COR-L47 (cell line): Measurements from ENCODE around the gene KIRREL1.
A peak's percentile ranks its signal among the peaks of the same experiment; 100 is the strongest.

ENCODE experiments used
- DNase-seq: peaks from one replicate; lab custom pipeline; 2025; lab: John Stamatoyannopoulos, UW

KIRREL1 gene

GRCh38 chr1:158075078-158075477, 81.6 kb downstream of the KIRREL1 start:
- peak; percentile 77 for DNase-seq

- DNase-seq: no peak
Observed at GRCh38 chr1:158076441-158076840, 83.0 kb downstream of the KIRREL1 start.

- DNase-seq: peak; percentile 43
Observed at GRCh38 chr1:158077411-158078256, 84.2 kb downstream of the KIRREL1 start.

GRCh38 chr1:158078569-158079080, 85.2 kb downstream of the KIRREL1 start:
- DNase-seq: peak; percentile 82

- no peak for DNase-seq
Observed at GRCh38 chr1:158080066-158080465, 86.6 kb downstream of the KIRREL1 start.

- DNase-seq: no peak
Observed at GRCh38 chr1:158084336-158084735, 90.9 kb downstream of the KIRREL1 start.

- DNase-seq: no peak
Observed at GRCh38 chr1:158084747-158085146, 91.3 kb downstream of the KIRREL1 start.

- peak; percentile 79 for DNase-seq
Observed at GRCh38 chr1:158087320-158087927, 94.0 kb downstream of the KIRREL1 start.

GRCh38 chr1:158089476-158089875, 96.0 kb downstream of the KIRREL1 start:
- no peak for DNase-seq

- DNase-seq: no peak
Observed at GRCh38 chr1:158089925-158090637, 96.6 kb downstream of the KIRREL1 start.

- DNase-seq: no peak
Observed at GRCh38 chr1:158093376-158093775, 99.9 kb downstream of the KIRREL1 start.

GRCh38 chr1:158094571-158094970, 101.1 kb downstream of the KIRREL1 start:
- no peak for DNase-seq

GRCh38 chr1:158095737-158096335, 102.4 kb downstream of the KIRREL1 start:
- peak; percentile 24 for DNase-seq

GRCh38 chr1:158098256-158098655, 104.8 kb downstream of the KIRREL1 start:
- DNase-seq: no peak

- no peak for DNase-seq
Observed at GRCh38 chr1:158099185-158099584, 105.7 kb downstream of the KIRREL1 start.

GRCh38 chr1:158100498-158100897, 107.1 kb downstream of the KIRREL1 start:
- DNase-seq: no peak

GRCh38 chr1:158101455-158101854, 108.0 kb downstream of the KIRREL1 start:
- no peak for DNase-seq

- DNase-seq: no peak
Observed at GRCh38 chr1:158101927-158102326, 108.5 kb downstream of the KIRREL1 start.

GRCh38 chr1:158102881-158103674, 109.6 kb downstream of the KIRREL1 start:
- no peak for DNase-seq

GRCh38 chr1:158103861-158104522, 110.5 kb downstream of the KIRREL1 start:
- DNase-seq: peak; percentile 29

- DNase-seq: no peak
Observed at GRCh38 chr1:158104891-158105290, 111.4 kb downstream of the KIRREL1 start.
